Measurements from ENCODE around the gene NR3C1.

Gene NR3C1

GRCh38 chr5:143241892-143242291 is 161.6 kb downstream of the NR3C1 start:
- no peaks in the 10 kb centered on the region for H3K9me3 ChIP-seq (ENCODE audit: control insufficient read depth, insufficient read depth, low read length)
- H3K9ac ChIP-seq (ENCODE audit: low read depth, low read length) = no peak overlapping the region
- peaks cover 8% of the 10 kb centered on the region; the same call in 1 of the 2 replicates for H3K4me1 ChIP-seq (ENCODE audit: insufficient read depth, low read length)
- no peaks in the 10 kb centered on the region; the same call in 1 of the 2 replicates for H3K36me3 ChIP-seq (ENCODE audit: insufficient read depth, low read length)

- Histone ChIP-seq H3K4me1 (ENCODE audit: insufficient read depth, low read length) (0 out of 2 replicates have a peak, but pooled peaks cover 3% of the 10 kb centered on the region), H3K9me3 (ENCODE audit: control insufficient read depth, insufficient read depth, low read length) (no peaks in the 10 kb centered on the region), H3K36me3 (ENCODE audit: insufficient read depth, low read length) (no peaks in the 10 kb centered on the region), H3K9ac (ENCODE audit: low read depth, low read length) (no peak overlapping the region)
Observed at GRCh38 chr5:143239882-143240518, 163.5 kb downstream of the NR3C1 start.

DNA sequence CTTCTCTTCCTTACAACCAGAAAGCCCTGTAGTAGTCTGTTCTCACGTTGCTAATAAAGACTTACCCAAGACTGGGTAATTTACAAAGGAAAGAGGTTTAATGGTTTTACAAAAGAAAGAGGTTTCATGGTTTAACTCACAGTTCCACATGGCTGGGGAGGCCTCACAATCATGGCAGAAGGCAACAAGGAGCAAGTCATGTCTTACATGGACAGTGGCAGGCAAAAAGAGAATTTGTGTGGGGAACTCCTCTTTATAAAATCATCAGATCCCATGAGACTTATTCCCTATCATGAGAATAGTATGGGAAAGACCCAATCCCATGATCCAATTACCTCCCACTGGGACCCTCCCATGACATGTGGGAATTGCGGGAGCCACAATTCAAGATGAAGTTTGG is 164.9 kb downstream of the NR3C1 start:
- 0 out of 2 replicates have a peak, but pooled peaks cover 3% of the 10 kb centered on the region for H3K4me1 ChIP-seq (ENCODE audit: insufficient read depth, low read length)
- no peak overlapping the region for H3K9ac ChIP-seq (ENCODE audit: low read depth, low read length)
- H3K36me3 ChIP-seq (ENCODE audit: insufficient read depth, low read length) = no peaks in the 10 kb centered on the region
- H3K9me3 ChIP-seq (ENCODE audit: control insufficient read depth, insufficient read depth, low read length) = no peaks in the 10 kb centered on the region

GRCh38 chr5:143237664-143238063 is 165.8 kb downstream of the NR3C1 start:
- Histone ChIP-seq H3K9me3 (ENCODE audit: control insufficient read depth, insufficient read depth, low read length) (no peaks in the 10 kb centered on the region), H3K4me1 (ENCODE audit: insufficient read depth, low read length) (0 out of 2 replicates have a peak, but pooled peaks cover 3% of the 10 kb centered on the region), H3K9ac (ENCODE audit: low read depth, low read length) (no peak overlapping the region), H3K36me3 (ENCODE audit: insufficient read depth, low read length) (no peaks in the 10 kb centered on the region)

DNA sequence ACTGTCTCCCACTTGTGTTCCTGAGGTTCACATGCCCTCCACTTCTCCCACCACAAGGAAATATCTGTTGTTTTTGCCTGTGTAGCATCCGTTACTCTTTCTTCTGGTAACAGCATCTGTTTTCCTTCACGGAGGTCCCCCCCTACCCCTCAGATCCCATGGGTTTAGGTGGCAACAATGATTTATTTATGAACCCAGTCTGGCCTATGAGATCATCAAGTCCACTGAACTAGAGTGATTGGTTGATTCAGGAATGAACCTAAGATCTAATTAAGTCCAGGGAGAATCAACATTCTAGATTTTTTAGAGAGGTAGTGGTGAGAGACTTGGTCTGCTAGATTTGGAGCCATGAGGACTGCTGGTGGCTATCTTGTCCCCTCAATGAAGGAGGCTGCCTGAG is 166.8 kb downstream of the NR3C1 start:
- Histone ChIP-seq H3K4me1 (ENCODE audit: insufficient read depth, low read length) (0 out of 2 replicates have a peak, but pooled peaks cover 3% of the 10 kb centered on the region), H3K9ac (ENCODE audit: low read depth, low read length) (no peak overlapping the region), H3K9me3 (ENCODE audit: control insufficient read depth, insufficient read depth, low read length) (no peaks in the 10 kb centered on the region), H3K36me3 (ENCODE audit: insufficient read depth, low read length) (0 out of 2 replicates have a peak, but pooled peaks cover 1% of the 10 kb centered on the region)

- 0 out of 2 replicates have a peak, but pooled peaks cover 3% of the 10 kb centered on the region for H3K36me3 ChIP-seq (ENCODE audit: insufficient read depth, low read length)
- H3K9me3 ChIP-seq (ENCODE audit: control insufficient read depth, insufficient read depth, low read length) = no peaks in the 10 kb centered on the region
- no peak overlapping the region for H3K9ac ChIP-seq (ENCODE audit: low read depth, low read length)
- H3K4me1 ChIP-seq (ENCODE audit: insufficient read depth, low read length) = peaks cover 6% of the 10 kb centered on the region; the same call in 1 of the 2 replicates
Observed at GRCh38 chr5:143235423-143235822, 168.1 kb downstream of the NR3C1 start.

GRCh38 chr5:143234162-143234842 is 169.2 kb downstream of the NR3C1 start:
- Histone ChIP-seq H3K9ac (ENCODE audit: low read depth, low read length) (no peak overlapping the region), H3K4me1 (ENCODE audit: insufficient read depth, low read length) (peaks cover 14% of the 10 kb centered on the region), H3K36me3 (ENCODE audit: insufficient read depth, low read length) (0 out of 2 replicates have a peak, but pooled peaks cover 3% of the 10 kb centered on the region), H3K9me3 (ENCODE audit: control insufficient read depth, insufficient read depth, low read length) (no peaks in the 10 kb centered on the region)

GRCh38 chr5:143233031-143233430 is 170.5 kb downstream of the NR3C1 start:
- peaks cover 16% of the 10 kb centered on the region for H3K4me1 ChIP-seq (ENCODE audit: insufficient read depth, low read length)
- H3K36me3 ChIP-seq (ENCODE audit: insufficient read depth, low read length) = 0 out of 2 replicates have a peak, but pooled peaks cover 3% of the 10 kb centered on the region
- H3K9ac ChIP-seq (ENCODE audit: low read depth, low read length) = no peak overlapping the region
- no peaks in the 10 kb centered on the region for H3K9me3 ChIP-seq (ENCODE audit: control insufficient read depth, insufficient read depth, low read length)

GRCh38 chr5:143231973-143232812 is 171.3 kb downstream of the NR3C1 start:
- Histone ChIP-seq H3K9me3 (ENCODE audit: control insufficient read depth, insufficient read depth, low read length) (no peaks in the 10 kb centered on the region), H3K36me3 (ENCODE audit: insufficient read depth, low read length) (0 out of 2 replicates have a peak, but pooled peaks cover 3% of the 10 kb centered on the region), H3K9ac (ENCODE audit: low read depth, low read length) (no peak overlapping the region), H3K4me1 (ENCODE audit: insufficient read depth, low read length) (peaks cover 16% of the 10 kb centered on the region)

DNA sequence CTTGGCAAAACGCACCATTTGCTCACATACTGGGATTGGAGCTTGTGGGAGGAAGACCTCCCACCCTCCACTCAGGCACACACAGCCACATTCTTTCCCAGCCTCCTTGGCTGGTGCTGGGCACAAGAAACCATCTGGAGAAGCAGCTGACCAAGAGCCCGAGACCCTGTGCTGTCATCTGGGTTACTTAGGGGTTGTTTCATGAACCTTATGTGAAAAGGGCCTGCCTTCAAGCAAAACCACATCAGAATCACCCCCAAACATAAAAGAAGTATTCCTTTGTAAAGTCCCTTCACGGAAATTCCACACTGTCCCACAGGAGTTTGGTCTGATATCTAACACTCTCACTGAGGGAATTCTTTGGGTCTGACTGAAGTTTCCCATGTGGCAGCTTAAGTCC is 172.1 kb downstream of the NR3C1 start:
- Histone ChIP-seq H3K4me1 (ENCODE audit: insufficient read depth, low read length) (peaks cover 16% of the 10 kb centered on the region), H3K9me3 (ENCODE audit: control insufficient read depth, insufficient read depth, low read length) (no peaks in the 10 kb centered on the region), H3K36me3 (ENCODE audit: insufficient read depth, low read length) (0 out of 2 replicates have a peak, but pooled peaks cover 3% of the 10 kb centered on the region), H3K9ac (ENCODE audit: low read depth, low read length) (no peak overlapping the region)

DNA sequence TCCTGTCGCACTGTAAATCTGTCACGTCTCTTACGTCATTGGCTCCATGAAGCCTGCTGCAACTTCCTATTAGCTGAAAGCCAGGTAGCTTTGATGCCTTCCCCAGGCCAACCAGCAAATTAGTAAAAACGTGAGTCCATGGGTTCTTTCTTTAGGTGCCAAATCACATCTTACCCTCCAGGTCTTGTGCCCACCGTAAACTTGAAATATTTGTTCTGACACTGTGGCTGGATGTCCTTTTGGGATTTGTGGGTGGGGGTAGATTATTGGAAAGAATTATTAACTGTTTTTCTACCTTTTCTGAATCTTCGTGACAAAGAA is 172.8 kb downstream of the NR3C1 start:
- Histone ChIP-seq H3K9me3 (ENCODE audit: control insufficient read depth, insufficient read depth, low read length) (no peaks in the 10 kb centered on the region), H3K9ac (ENCODE audit: low read depth, low read length) (no peak overlapping the region), H3K36me3 (ENCODE audit: insufficient read depth, low read length) (0 out of 2 replicates have a peak, but pooled peaks cover 3% of the 10 kb centered on the region), H3K4me1 (ENCODE audit: insufficient read depth, low read length) (peaks cover 16% of the 10 kb centered on the region)

DNA sequence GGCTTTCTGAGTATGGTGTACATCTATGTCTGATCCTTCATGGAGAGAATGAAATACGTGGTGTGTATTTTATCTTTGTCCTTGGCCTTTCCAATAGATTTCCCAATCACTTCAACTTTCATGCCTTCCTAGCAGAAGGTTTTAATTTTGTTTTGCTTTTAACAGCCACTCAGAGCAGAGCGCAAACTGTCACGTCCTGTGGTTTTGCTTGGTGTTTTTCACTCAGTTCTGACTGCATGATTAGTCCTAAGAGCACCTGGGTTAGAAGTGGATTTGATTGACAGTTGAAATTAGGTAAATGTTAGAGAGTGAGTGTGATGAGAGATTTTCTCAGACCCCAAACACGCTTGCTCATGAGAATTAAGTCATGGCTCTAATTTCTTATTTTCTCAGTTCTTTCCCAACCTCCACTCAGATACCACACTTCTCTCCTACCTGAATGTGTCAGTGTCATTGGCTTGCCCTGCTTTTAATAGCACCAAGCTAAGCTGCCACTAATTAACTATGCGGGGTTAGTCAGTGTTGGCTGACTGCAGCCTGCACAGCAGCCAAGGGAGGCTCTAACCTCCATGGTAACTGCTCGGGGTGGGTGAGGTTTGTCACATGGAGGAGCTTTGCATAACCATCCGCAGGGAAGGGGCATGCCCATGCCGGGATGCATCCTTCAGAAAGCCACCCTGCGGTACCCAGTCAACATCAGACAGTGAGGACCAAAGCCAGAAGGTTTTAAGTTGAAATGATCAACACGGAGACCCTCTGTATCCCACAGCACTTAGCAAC is 173.4 kb downstream of the NR3C1 start:
- Histone ChIP-seq H3K36me3 (ENCODE audit: insufficient read depth, low read length) (0 out of 2 replicates have a peak, but pooled peaks cover 3% of the 10 kb centered on the region), H3K9ac (ENCODE audit: low read depth, low read length) (no peak overlapping the region), H3K4me1 (ENCODE audit: insufficient read depth, low read length) (peaks cover 16% of the 10 kb centered on the region)

DNA sequence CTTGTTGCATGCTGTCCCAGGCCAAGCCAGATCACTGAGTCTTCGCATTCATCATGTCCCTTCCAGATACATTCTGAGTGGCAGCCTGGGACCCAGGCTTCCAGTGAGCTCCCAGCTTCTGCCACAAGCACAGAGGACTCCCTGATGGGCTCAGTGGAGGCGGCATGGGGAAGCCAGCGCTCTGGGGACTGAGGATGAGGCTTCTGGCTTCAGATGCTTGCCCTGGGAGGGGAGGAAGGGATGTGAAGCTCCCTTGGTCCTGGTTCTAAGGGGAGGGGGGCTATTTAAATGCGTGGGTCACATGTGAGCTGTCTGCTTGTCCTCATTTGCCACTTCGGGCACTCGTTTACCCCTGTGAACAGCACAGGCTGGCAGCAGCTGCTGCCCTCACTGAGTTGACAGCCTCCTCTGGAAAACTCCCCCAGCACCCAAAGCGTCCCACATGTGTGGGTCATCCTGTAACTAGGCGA is 174.0 kb downstream of the NR3C1 start:
- H3K4me1 ChIP-seq (ENCODE audit: insufficient read depth, low read length) = peaks cover 16% of the 10 kb centered on the region
- no peak overlapping the region for H3K9ac ChIP-seq (ENCODE audit: low read depth, low read length)
- H3K9me3 ChIP-seq (ENCODE audit: control insufficient read depth, insufficient read depth, low read length) = no peaks in the 10 kb centered on the region
- H3K36me3 ChIP-seq (ENCODE audit: insufficient read depth, low read length) = 0 out of 2 replicates have a peak, but pooled peaks cover 3% of the 10 kb centered on the region

More for the DNA sequence above, 173.4 kb downstream of the NR3C1 start:
- no peaks in the 10 kb centered on the region for H3K9me3 ChIP-seq (ENCODE audit: control insufficient read depth, insufficient read depth, low read length)
